DOHH2 (cell line): ENCODE results near the gene ST3GAL2.
"Not testable (repeated sequence)": the region's sequence is repeated elsewhere in the genome, so short reads cannot be mapped to it uniquely, and the experiment has no call there.

ENCODE experiments used
- H3F3A ChIP-seq: fragments of 200-600 bp; sonication (generic), shearing (Covaris generic); 2 replicates; pipeline ENCODE4 v1.6.0; 2016; ENCODE audit warnings: antibody characterized with exemption, mild to moderate bottlenecking; ENCODE audit not compliant: control insufficient read depth, insufficient read depth
- H3K27ac ChIP-seq: fragments of 200-600 bp; sonication (generic); 2 replicates; pipeline ENCODE4 v1.5.1; 2014; ENCODE audit warnings: low read depth, mild to moderate bottlenecking, low read length, moderate library complexity
- H3K27me3 ChIP-seq: fragments of 200-600 bp; sonication (generic); 2 replicates; pipeline ENCODE4 v1.6.1; 2014; ENCODE audit warnings: mild to moderate bottlenecking, low read length, mixed read lengths; ENCODE audit not compliant: control insufficient read depth
- H3K36me3 ChIP-seq: fragments of 200-600 bp; sonication (generic); 2 replicates; pipeline ENCODE4 v1.6.1; 2014; ENCODE audit warnings: mild to moderate bottlenecking, low read length, moderate library complexity, mixed read lengths; ENCODE audit not compliant: control insufficient read depth
- H3K4me1 ChIP-seq: fragments of 200-600 bp; sonication (generic); 2 replicates; pipeline ENCODE4 v1.6.1; 2014; ENCODE audit warnings: mild to moderate bottlenecking, low read length, mixed read lengths; ENCODE audit not compliant: control insufficient read depth
- H3K4me2 ChIP-seq: fragments of 200-600 bp; sonication (generic); 2 replicates; pipeline ENCODE4 v1.6.0; 2014; ENCODE audit warnings: mild to moderate bottlenecking, low read length, moderate library complexity
- H3K4me3 ChIP-seq: fragments of 200-600 bp; sonication (generic); 2 replicates; pipeline ENCODE4 v1.5.1; 2014; ENCODE audit warnings: mild to moderate bottlenecking, low read length, mixed read lengths
- H3K79me2 ChIP-seq: fragments of 200-600 bp; sonication (generic); 2 replicates; pipeline ENCODE4 v1.6.1; 2014; ENCODE audit warnings: mild to moderate bottlenecking, low read length, mixed read lengths; ENCODE audit not compliant: control insufficient read depth
- H3K9me2 ChIP-seq: fragments of 200-600 bp; sonication (generic); replicated peaks from 2 replicates; pipeline ENCODE4 v1.6.1; 2014; ENCODE audit warnings: mild to moderate bottlenecking, low read length, mixed read lengths; ENCODE audit not compliant: control insufficient read depth
- H3K9me3 ChIP-seq: fragments of 200-600 bp; sonication (generic); 2 replicates; pipeline ENCODE4 v1.6.1; 2014; ENCODE audit warnings: antibody characterized with exemption, low read length, mixed read lengths; ENCODE audit not compliant: control insufficient read depth, insufficient read depth
- H4K20me1 ChIP-seq: fragments of 200-600 bp; sonication (generic); 2 replicates; pipeline ENCODE4 v1.6.0; 2014; ENCODE audit warnings: low read depth, mild to moderate bottlenecking, antibody characterized with exemption, low read length, moderate library complexity; ENCODE audit not compliant: control insufficient read depth, insufficient read depth
- CTCF ChIP-seq: fragments of 200-600 bp; sonication (generic); IDR thresholded peaks from one replicate; pipeline ENCODE4 v1.5.1; 2014; ENCODE audit warnings: antibody characterized with exemption, mild to moderate bottlenecking, low read depth, low read length; ENCODE audit not compliant: poor library complexity, severe bottlenecking
- EZH2phosphoT487 ChIP-seq: fragments of 200-600 bp; sonication (generic); IDR thresholded peaks from 2 replicates; pipeline ENCODE4 v1.6.1; 2017; ENCODE audit warnings: borderline replicate concordance, mild to moderate bottlenecking, antibody characterized with exemption, low read length, moderate library complexity, mixed read lengths

ST3GAL2 gene

GRCh38 chr16:70341600-70341999 is 97.3 kb downstream of the ST3GAL2 start:
- 0 out of 2 replicates have a peak, but pooled peaks cover 2% of the 10 kb centered on the region for H3F3A ChIP-seq
- H3K9me2 ChIP-seq = no peaks in the 10 kb centered on the region
- no peak for TF ChIP-seq CTCF
- no peak for TF ChIP-seq EZH2phosphoT487
- no peak overlapping the region for H3K4me3 ChIP-seq
- no peaks in the 10 kb centered on the region for H3K27me3 ChIP-seq
- peaks cover 19% of the 10 kb centered on the region for H3K4me1 ChIP-seq
- no peaks in the 10 kb centered on the region for H3K9me3 ChIP-seq
- no peaks in the 10 kb centered on the region for H4K20me1 ChIP-seq
- peaks cover 15% of the 10 kb centered on the region for H3K79me2 ChIP-seq
- peaks cover 13% of the 10 kb centered on the region for H3K36me3 ChIP-seq
- H3K27ac ChIP-seq = no peak overlapping the region
- H3K4me2 ChIP-seq = no peak overlapping the region

- no peak overlapping the region for H3K4me2 ChIP-seq
- 0 out of 2 replicates have a peak, but pooled peaks cover 2% of the 10 kb centered on the region for H3F3A ChIP-seq
- no peak for TF ChIP-seq CTCF
- no peak for TF ChIP-seq EZH2phosphoT487
- H4K20me1 ChIP-seq = no peaks in the 10 kb centered on the region
- no peaks in the 10 kb centered on the region for H3K27me3 ChIP-seq
- no peak overlapping the region for H3K27ac ChIP-seq
- H3K4me3 ChIP-seq = no peak overlapping the region
- H3K4me1 ChIP-seq = peaks cover 7% of the 10 kb centered on the region
- H3K9me3 ChIP-seq = no peaks in the 10 kb centered on the region
- peaks cover 28% of the 10 kb centered on the region for H3K36me3 ChIP-seq
- no peaks in the 10 kb centered on the region for H3K9me2 ChIP-seq
- no peaks in the 10 kb centered on the region for H3K79me2 ChIP-seq
Measured at GRCh38 chr16:70337814-70338213, 101.1 kb downstream of the ST3GAL2 start.

- peaks cover 38% of the 10 kb centered on the region for H3K36me3 ChIP-seq
- H3K4me3 ChIP-seq, H3K27ac ChIP-seq: not testable (repeated sequence)
Measured at GRCh38 chr16:70332728-70333127, 106.2 kb downstream of the ST3GAL2 start.

DNA sequence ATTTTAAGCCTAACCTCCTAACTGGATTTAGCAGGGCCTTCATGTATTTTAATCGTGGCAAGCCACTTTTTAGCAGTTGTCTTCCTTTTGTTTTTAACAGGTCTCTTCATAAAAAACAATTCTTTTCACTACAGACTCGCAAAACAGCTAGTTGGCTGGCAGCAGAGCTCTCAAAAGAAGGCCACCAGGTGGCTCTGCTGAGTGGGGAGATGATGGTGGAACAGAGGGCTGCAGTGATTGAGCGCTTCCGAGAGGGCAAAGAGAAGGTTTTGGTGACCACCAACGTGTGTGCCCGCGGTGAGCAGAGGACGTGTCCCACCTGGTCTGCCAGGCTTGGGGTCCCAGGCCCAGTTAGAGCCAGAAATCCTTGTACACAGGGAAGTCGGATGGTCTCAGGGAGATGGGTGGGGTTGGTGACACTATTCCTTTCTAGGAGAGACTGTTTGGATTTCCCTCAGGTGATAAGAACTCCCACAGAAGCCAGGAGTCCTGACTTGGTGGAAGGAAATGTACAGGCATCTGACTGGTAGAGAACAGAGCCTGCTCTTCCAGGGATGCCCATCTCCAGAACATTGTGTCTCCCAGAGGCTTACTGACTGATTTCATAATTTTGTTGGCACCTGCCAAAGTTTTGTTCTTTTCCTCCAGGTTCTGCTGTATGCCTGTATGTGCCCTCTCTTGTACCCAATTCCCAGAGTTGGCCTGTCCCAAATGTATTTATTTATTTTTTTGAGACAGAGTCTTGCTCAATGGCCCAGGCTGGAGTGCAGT is 107.1 kb downstream of the ST3GAL2 start:
- H3K27ac ChIP-seq = no peak overlapping the region
- H3K9me3 ChIP-seq = no peaks in the 10 kb centered on the region
- no peak overlapping the region for H3K4me3 ChIP-seq
- H3K4me2 ChIP-seq = no peak overlapping the region
- no peaks in the 10 kb centered on the region for H3K4me1 ChIP-seq
- peaks cover 38% of the 10 kb centered on the region for H3K36me3 ChIP-seq
- no peaks in the 10 kb centered on the region for H4K20me1 ChIP-seq
- H3K79me2 ChIP-seq = no peaks in the 10 kb centered on the region
- TF ChIP-seq CTCF = peak; percentile 68
- TF ChIP-seq EZH2phosphoT487 = no peak
- no peaks in the 10 kb centered on the region for H3K27me3 ChIP-seq
- no peaks in the 10 kb centered on the region for H3K9me2 ChIP-seq
- no peaks in the 10 kb centered on the region for H3F3A ChIP-seq

More at GRCh38 chr16:70332728-70333127, 106.2 kb downstream of the ST3GAL2 start:
- not testable (repeated sequence) for H3K79me2 ChIP-seq, H4K20me1 ChIP-seq, H3K9me3 ChIP-seq, H3K4me1 ChIP-seq, H3K4me2 ChIP-seq, H3K9me2 ChIP-seq, H3F3A ChIP-seq, H3K27me3 ChIP-seq
